A673 (cell line): ENCODE results near the gene BTBD2.

Source experiments
- CTCF ChIP-seq: fragments of 300-800, 200-600 bp; sonication (generic); conservative IDR thresholded peaks from 2 replicates; pipeline ENCODE4 v1.5.1; 2017; ENCODE audit warnings: low read depth, mild to moderate bottlenecking, antibody characterized with exemption, low read length, moderate library complexity, mixed read lengths
- EZH2 ChIP-seq: fragments of 200-600 bp; sonication (generic); IDR thresholded peaks from 2 replicates; pipeline ENCODE4 v1.6.1; 2017; ENCODE audit warnings: borderline replicate concordance, low read depth, mild to moderate bottlenecking, mixed read lengths, antibody characterized with exemption, low read length; ENCODE audit not compliant: poor library complexity, severe bottlenecking

GRCh38 chr19:1984357-1984756, 31.2 kb downstream of the BTBD2 start:
- TF ChIP-seq CTCF (no peak), EZH2 (no peak)
